Middle frontal gyrus (tissue), 1 donor: ENCODE data around the gene XPO6.

Experiments used
- DNase-seq: peaks from one replicate; pipeline ENCODE4 v3.0.0-alpha.2; 2015; ENCODE audit warnings: low spot score; ENCODE audit errors: extremely low spot score

XPO6 gene

GRCh38 chr16:28110977-28111376 lies 100.8 kb downstream of the XPO6 start:
- DNase-seq, result no peak

- no peak for DNase-seq
Measured at GRCh38 chr16:28110479-28110878, 101.3 kb downstream of the XPO6 start.

- DNase-seq, result no peak
Measured at GRCh38 chr16:28110074-28110473, 101.7 kb downstream of the XPO6 start.

- no peak for DNase-seq
Measured at GRCh38 chr16:28108590-28109247, 103.0 kb downstream of the XPO6 start.

- DNase-seq, result no peak
Measured at GRCh38 chr16:28107232-28107631, 104.5 kb downstream of the XPO6 start.

GRCh38 chr16:28106467-28107215 lies 105.1 kb downstream of the XPO6 start:
- no peak for DNase-seq

GRCh38 chr16:28105954-28106353 lies 105.8 kb downstream of the XPO6 start:
- DNase-seq, result no peak

- DNase-seq, result no peak
Measured at GRCh38 chr16:28105297-28105696, 106.5 kb downstream of the XPO6 start.

- DNase-seq, result no peak
Measured at GRCh38 chr16:28104404-28104803, 107.4 kb downstream of the XPO6 start.

- no peak for DNase-seq
Measured at GRCh38 chr16:28103516-28104170, 108.1 kb downstream of the XPO6 start.

- DNase-seq, result no peak
Measured at GRCh38 chr16:28101533-28101890, 110.3 kb downstream of the XPO6 start.

GRCh38 chr16:28100810-28101532 lies 110.8 kb downstream of the XPO6 start:
- no peak for DNase-seq

- peak; percentile 2 for DNase-seq
Measured at GRCh38 chr16:28098959-28099945, 112.5 kb downstream of the XPO6 start.

- no peak for DNase-seq
Measured at GRCh38 chr16:28098171-28098958, 113.4 kb downstream of the XPO6 start.

GRCh38 chr16:28096983-28097899 lies 114.5 kb downstream of the XPO6 start:
- no peak for DNase-seq

GRCh38 chr16:28093385-28093725 lies 118.4 kb downstream of the XPO6 start:
- DNase-seq, result no peak

- no peak for DNase-seq
Measured at GRCh38 chr16:28092721-28093384, 118.9 kb downstream of the XPO6 start.

- DNase-seq, result no peak
Measured at GRCh38 chr16:28091656-28092055, 120.1 kb downstream of the XPO6 start.
